Measurements from ENCODE around the gene FRS3.

FRS3 gene

GRCh38 chr6:41734666-41735426, 44.9 kb downstream of the FRS3 start:
- TF ChIP-seq GATA2 (IDR thresholded peaks at IDR 0.05; ENCODE audit: low read depth, low read length) (no peak), GATA3 (IDR thresholded peaks at IDR 0.05; ENCODE audit: low read depth, low read length) (no peak)

- TF ChIP-seq GATA3 (IDR thresholded peaks at IDR 0.05; ENCODE audit: low read depth, low read length) (no peak), GATA2 (IDR thresholded peaks at IDR 0.05; ENCODE audit: low read depth, low read length) (no peak)
These were observed 45.7 kb downstream of the FRS3 start for GRCh38 chr6:41733707-41734665.

GRCh38 chr6:41733360-41733706, 46.4 kb downstream of the FRS3 start:
- TF ChIP-seq GATA3 (IDR thresholded peaks at IDR 0.05; ENCODE audit: low read depth, low read length) = no peak

GRCh38 chr6:41732591-41733359, 46.9 kb downstream of the FRS3 start:
- TF ChIP-seq GATA2 (IDR thresholded peaks at IDR 0.05; ENCODE audit: low read depth, low read length) = no peak
- TF ChIP-seq GATA3 (IDR thresholded peaks at IDR 0.05; ENCODE audit: low read depth, low read length) = no peak

GRCh38 chr6:41732149-41732548, 47.6 kb downstream of the FRS3 start:
- TF ChIP-seq GATA3 (IDR thresholded peaks at IDR 0.05; ENCODE audit: low read depth, low read length) = no peak
- TF ChIP-seq GATA2 (IDR thresholded peaks at IDR 0.05; ENCODE audit: low read depth, low read length) = no peak

- TF ChIP-seq GATA2 (IDR thresholded peaks at IDR 0.05; ENCODE audit: low read depth, low read length) = no peak
- TF ChIP-seq GATA3 (IDR thresholded peaks at IDR 0.05; ENCODE audit: low read depth, low read length) = no peak
These were observed 48.1 kb downstream of the FRS3 start for GRCh38 chr6:41731561-41732086.

GRCh38 chr6:41730531-41731436, 48.9 kb downstream of the FRS3 start:
- TF ChIP-seq GATA2 (IDR thresholded peaks at IDR 0.05; ENCODE audit: low read depth, low read length) = peak; percentile 98
- TF ChIP-seq GATA3 (IDR thresholded peaks at IDR 0.05; ENCODE audit: low read depth, low read length) = peak; percentile 92

- TF ChIP-seq GATA3 (IDR thresholded peaks at IDR 0.05; ENCODE audit: low read depth, low read length) (no peak), GATA2 (IDR thresholded peaks at IDR 0.05; ENCODE audit: low read depth, low read length) (no peak)
These were observed 50.1 kb downstream of the FRS3 start for GRCh38 chr6:41729624-41730023.

GRCh38 chr6:41728954-41729353, 50.7 kb downstream of the FRS3 start:
- TF ChIP-seq GATA2 (IDR thresholded peaks at IDR 0.05; ENCODE audit: low read depth, low read length) (no peak), GATA3 (IDR thresholded peaks at IDR 0.05; ENCODE audit: low read depth, low read length) (no peak)

GRCh38 chr6:41728073-41728936, 51.4 kb downstream of the FRS3 start:
- TF ChIP-seq GATA3 (IDR thresholded peaks at IDR 0.05; ENCODE audit: low read depth, low read length) (no peak), GATA2 (IDR thresholded peaks at IDR 0.05; ENCODE audit: low read depth, low read length) (no peak)

GRCh38 chr6:41727705-41728072, 52.0 kb downstream of the FRS3 start:
- TF ChIP-seq GATA3 (IDR thresholded peaks at IDR 0.05; ENCODE audit: low read depth, low read length) = no peak
- no peak for TF ChIP-seq GATA2 (IDR thresholded peaks at IDR 0.05; ENCODE audit: low read depth, low read length)

GRCh38 chr6:41726876-41727275, 52.8 kb downstream of the FRS3 start:
- TF ChIP-seq GATA3 (IDR thresholded peaks at IDR 0.05; ENCODE audit: low read depth, low read length) (no peak), GATA2 (IDR thresholded peaks at IDR 0.05; ENCODE audit: low read depth, low read length) (no peak)
